ENCODE measurements around the gene DCAF15. TPM values are rescaled to one million over a fixed set of nuclear protein-coding genes. Genes with fewer than 3 reads are reported as not detected.

Gene DCAF15
- total RNA-seq, 1 experiment from 2014 or later, result 43.0 TPM

- H3K36me3 ChIP-seq (ENCODE audit: control insufficient read depth, insufficient read depth, low read length), result no peaks in the 10 kb centered on the region; the same call in 1 of the 2 replicates
- intact Hi-C loops (cut with micrococcal nuclease; ENCODE audit: unreplicated experiment), result no loop called here
- Mint-ChIP-seq H3K27me3 (ENCODE audit: insufficient read depth, unreplicated experiment) (no peaks in the 10 kb centered on the region), H3K4me1 (ENCODE audit: low read depth, unreplicated experiment) (peaks cover 10% of the 10 kb centered on the region), H3K9me3 (ENCODE audit: unreplicated experiment) (no peaks in the 10 kb centered on the region), H3K36me3 (ENCODE audit: insufficient read depth, unreplicated experiment) (peaks cover 10% of the 10 kb centered on the region), H3K27ac (ENCODE audit: unreplicated experiment) (no peak overlapping the region), H3K4me3 (ENCODE audit: unreplicated experiment) (no peak overlapping the region)
- H3K4me1 ChIP-seq, result no peaks in the 10 kb centered on the region
- H3K27me3 ChIP-seq (replicated peaks; ENCODE audit: control insufficient read depth, insufficient read depth, low read length), result no peaks in the 10 kb centered on the region
- no TSS peak for BruUV-seq (replicated peaks)
- TF ChIP-seq CTCF (IDR thresholded peaks at IDR 0.05; ENCODE audit: insufficient read depth in 1 of 2, low read depth in 1 of 2, low read length in 1 of 2, severe bottlenecking in 1 of 2, unreplicated experiment in 1 of 2), result no peak
- POLR2A ChIA-PET, result interaction anchor here (0.6 kb wide), 1 partner anchor 137 kb away, joined by 13 read pairs; no protein-coding TSS in a partner anchor
- CTCF ChIA-PET, result no interaction called here
- DNase-seq, result no peak
- no peak overlapping the region for H3K4me3 ChIP-seq (ENCODE audit: low read depth, low read length)
- no peaks in the 10 kb centered on the region for H3K9me3 ChIP-seq
Observed at GRCh38 chr19:13993590-13994300, 41.4 kb downstream of the DCAF15 start.

GRCh38 chr19:13995017-13995728 is 42.9 kb downstream of the DCAF15 start:
- no TSS peak for BruUV-seq (replicated peaks)
- Mint-ChIP-seq H3K36me3 (ENCODE audit: insufficient read depth, unreplicated experiment) (peaks cover 6% of the 10 kb centered on the region), H3K4me3 (ENCODE audit: unreplicated experiment) (no peak overlapping the region), H3K4me1 (ENCODE audit: low read depth, unreplicated experiment) (no peaks in the 10 kb centered on the region), H3K27me3 (ENCODE audit: insufficient read depth, unreplicated experiment) (no peaks in the 10 kb centered on the region), H3K9me3 (ENCODE audit: unreplicated experiment) (no peaks in the 10 kb centered on the region), H3K27ac (ENCODE audit: unreplicated experiment) (no peak overlapping the region)
- POLR2A ChIA-PET, result no interaction called here
- CTCF ChIA-PET, result interaction anchor here (0.6 kb wide), 1 partner anchor 16 kb away, joined by 4 read pairs; no protein-coding TSS in a partner anchor
- no peak for TF ChIP-seq CTCF (IDR thresholded peaks at IDR 0.05; ENCODE audit: insufficient read depth in 1 of 2, low read depth in 1 of 2, low read length in 1 of 2, severe bottlenecking in 1 of 2, unreplicated experiment in 1 of 2)
- H3K27me3 ChIP-seq (replicated peaks; ENCODE audit: control insufficient read depth, insufficient read depth, low read length), result no peaks in the 10 kb centered on the region
- H3K36me3 ChIP-seq (ENCODE audit: control insufficient read depth, insufficient read depth, low read length), result no peaks in the 10 kb centered on the region; the same call in 1 of the 2 replicates
- H3K9me3 ChIP-seq, result no peaks in the 10 kb centered on the region
- no peak for DNase-seq
- H3K4me3 ChIP-seq (ENCODE audit: low read depth, low read length), result no peak overlapping the region
- intact Hi-C loops (cut with micrococcal nuclease; ENCODE audit: unreplicated experiment), result no loop called here
- no peaks in the 10 kb centered on the region for H3K4me1 ChIP-seq

- no peak for TF ChIP-seq CTCF (IDR thresholded peaks at IDR 0.05; ENCODE audit: insufficient read depth in 1 of 2, low read depth in 1 of 2, low read length in 1 of 2, severe bottlenecking in 1 of 2, unreplicated experiment in 1 of 2)
- DNase-seq, result no peak
- intact Hi-C loops (cut with micrococcal nuclease; ENCODE audit: unreplicated experiment), result no loop called here
- Mint-ChIP-seq H3K27ac (ENCODE audit: unreplicated experiment) (no peak overlapping the region), H3K4me3 (ENCODE audit: unreplicated experiment) (no peak overlapping the region), H3K9me3 (ENCODE audit: unreplicated experiment) (no peaks in the 10 kb centered on the region), H3K27me3 (ENCODE audit: insufficient read depth, unreplicated experiment) (no peaks in the 10 kb centered on the region), H3K4me1 (ENCODE audit: low read depth, unreplicated experiment) (no peaks in the 10 kb centered on the region), H3K36me3 (ENCODE audit: insufficient read depth, unreplicated experiment) (peaks cover 6% of the 10 kb centered on the region)
- Histone ChIP-seq H3K9me3 (no peaks in the 10 kb centered on the region), H3K27me3 (replicated peaks; ENCODE audit: control insufficient read depth, insufficient read depth, low read length) (no peaks in the 10 kb centered on the region), H3K4me3 (ENCODE audit: low read depth, low read length) (no peak overlapping the region), H3K36me3 (ENCODE audit: control insufficient read depth, insufficient read depth, low read length) (no peaks in the 10 kb centered on the region; the same call in 1 of the 2 replicates), H3K4me1 (no peaks in the 10 kb centered on the region)
- ChIA-PET POLR2A (no interaction called here), CTCF (interaction anchor here (0.6 kb wide), 1 partner anchor 15 kb away, joined by 4 read pairs; no protein-coding TSS in a partner anchor)
- no TSS peak for BruUV-seq (replicated peaks)
Observed at GRCh38 chr19:13995878-13996765, 43.8 kb downstream of the DCAF15 start.

All from Caco-2 (cell line).